Ishikawa (cell line): Measurements from ENCODE around the gene RYR3.

ENCODE experiments used
- TAF1 ChIP-seq: IDR thresholded peaks from 2 replicates; pipeline ENCODE4 v1.6.1; 2012; ENCODE audit warnings: low read depth, mild to moderate bottlenecking
- YY1 ChIP-seq: IDR thresholded peaks from 2 replicates; pipeline ENCODE4 v1.6.1; 2012; ENCODE audit warnings: low read depth

GRCh38 chr15:33561407-33561806 is 250.6 kb downstream of the RYR3 start:
- no peak for TF ChIP-seq YY1
- TF ChIP-seq TAF1, result no peak
